EH (cell line): Measurements from ENCODE around the gene FICD.
A peak's percentile ranks its signal among the peaks of the same experiment; 100 is the strongest.
"Not testable (repeated sequence)": the region's sequence is repeated elsewhere in the genome, so short reads cannot be mapped to it uniquely, and the experiment has no call there.

Source experiments
- DNase-seq: peaks from one replicate; pipeline ENCODE4 v3.0.0-alpha.2; 2015; ENCODE audit warnings: low read depth

Gene FICD

DNA sequence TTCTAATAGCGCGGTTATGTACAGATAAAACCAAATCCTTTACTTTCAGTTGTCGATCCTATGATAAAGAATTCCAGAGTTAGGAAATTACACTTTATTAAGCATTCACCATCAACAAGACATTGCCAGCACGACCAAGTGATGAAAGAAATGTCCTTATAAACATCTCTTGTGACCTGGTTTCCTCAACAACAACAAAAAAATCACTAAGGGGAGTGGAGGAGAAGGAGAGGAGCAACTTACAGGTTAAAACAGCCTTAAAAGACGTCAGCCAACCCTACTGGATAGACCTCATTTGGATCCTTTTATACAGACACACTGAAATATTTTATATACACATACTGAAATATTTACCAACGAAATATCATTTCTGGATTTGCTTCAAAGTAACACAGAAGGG is 23.1 kb downstream of the FICD start:
- no peak for DNase-seq

GRCh38 chr12:108538616-108539195 is 23.6 kb downstream of the FICD start:
- DNase-seq, result no peak

DNA sequence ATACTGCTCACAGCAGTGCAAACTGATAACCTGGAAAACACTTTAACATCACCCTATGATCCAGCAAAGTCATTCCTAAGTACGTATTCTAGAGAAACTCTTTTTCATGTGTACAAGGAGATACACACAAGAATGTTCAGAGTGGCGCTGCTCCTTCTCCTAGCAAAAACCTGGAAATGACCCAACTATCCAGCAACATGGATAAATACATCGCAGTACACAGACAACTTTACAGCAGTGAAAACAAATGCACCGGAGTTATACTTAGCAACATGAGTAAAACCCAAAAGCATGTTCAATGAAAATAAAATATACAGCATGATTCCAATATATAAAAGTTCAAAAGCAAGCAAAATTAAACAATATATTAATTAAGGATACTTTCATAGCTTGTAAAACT is 27.2 kb downstream of the FICD start:
- DNase-seq, result peak; percentile 60

DNA sequence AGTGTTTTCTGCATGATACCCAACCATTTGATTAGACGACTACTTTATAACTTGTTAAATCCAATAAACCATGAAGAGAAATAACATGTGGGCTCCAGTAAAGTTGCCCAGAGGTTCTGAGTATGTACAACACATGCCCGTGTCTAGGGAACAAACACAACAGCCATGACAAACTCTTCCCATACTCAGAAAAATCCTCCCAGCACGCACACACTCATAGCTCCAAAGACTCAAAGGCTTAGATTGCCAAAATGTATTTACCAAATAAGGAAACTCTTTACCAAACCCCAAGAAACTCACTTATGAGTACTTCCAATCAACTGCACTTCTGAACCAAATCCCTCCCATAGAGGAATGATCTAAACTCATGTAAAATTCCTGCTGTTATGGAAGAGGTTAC is 28.6 kb downstream of the FICD start:
- peak; percentile 66 for DNase-seq

DNA sequence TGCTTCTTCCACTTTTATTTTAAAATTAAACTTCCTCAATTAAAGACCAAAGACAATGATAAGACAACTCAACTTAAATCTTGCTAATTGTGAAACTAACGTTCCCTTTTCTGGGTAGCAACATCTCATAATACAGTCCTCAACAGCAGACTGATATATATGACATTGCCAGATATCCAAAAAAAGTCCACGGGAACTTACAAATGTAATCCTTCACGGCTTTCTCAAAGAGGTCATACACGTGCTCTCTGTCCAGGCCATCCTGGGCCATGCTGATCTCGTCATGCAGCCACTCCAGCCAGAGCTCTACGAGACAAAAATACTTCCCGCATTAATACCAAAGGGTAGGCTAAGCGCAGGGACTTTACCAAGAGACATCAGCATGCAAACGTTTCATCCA is 32.6 kb downstream of the FICD start:
- no peak for DNase-seq

- no peak for DNase-seq
These were observed 34.0 kb downstream of the FICD start for GRCh38 chr12:108548954-108549521.

- peak; percentile 80 for DNase-seq
These were observed 36.5 kb downstream of the FICD start for GRCh38 chr12:108551535-108551934.

DNA sequence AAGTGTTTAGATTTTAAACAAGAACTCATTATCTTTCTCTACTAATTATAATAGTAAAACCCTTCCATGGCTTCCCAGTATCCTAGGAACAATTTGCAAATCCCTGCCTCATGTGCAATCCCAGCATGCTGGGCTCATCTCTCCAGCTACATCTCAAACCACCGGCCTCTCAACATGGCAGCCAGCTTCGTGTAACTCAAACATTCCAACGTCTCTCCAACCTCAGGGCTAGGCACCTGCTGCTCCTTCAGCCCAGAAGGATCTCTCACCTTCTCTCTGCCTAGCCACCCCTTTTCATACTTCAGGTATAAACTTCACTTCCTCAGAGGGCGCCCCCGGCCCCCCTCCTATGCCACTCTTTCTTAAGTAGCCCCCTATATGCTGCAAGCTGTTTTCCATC is 38.7 kb downstream of the FICD start:
- DNase-seq, result no peak

GRCh38 chr12:108555383-108555782 is 40.3 kb downstream of the FICD start:
- DNase-seq, result not testable (repeated sequence)

GRCh38 chr12:108559007-108559655 is 44.1 kb downstream of the FICD start:
- no peak for DNase-seq

DNA sequence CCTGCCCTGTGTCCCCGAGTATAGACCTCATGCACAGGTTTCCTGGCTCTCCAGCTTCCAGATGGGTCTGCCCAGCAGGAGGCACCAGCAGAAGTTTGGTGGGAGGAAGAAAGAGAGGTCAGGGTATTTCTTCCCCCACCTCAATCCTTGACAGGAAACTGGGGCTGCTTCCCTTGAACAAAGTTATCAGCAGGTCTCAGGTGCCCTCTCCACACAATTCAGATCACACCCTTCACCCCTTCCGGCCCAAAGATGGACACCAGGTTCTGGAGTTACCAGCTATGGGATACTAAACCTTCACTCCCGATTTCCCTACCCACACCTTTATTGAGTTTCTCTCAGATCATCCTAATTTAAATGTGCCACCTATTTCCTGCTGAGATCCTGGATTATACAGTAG is 44.7 kb downstream of the FICD start:
- no peak for DNase-seq

DNA sequence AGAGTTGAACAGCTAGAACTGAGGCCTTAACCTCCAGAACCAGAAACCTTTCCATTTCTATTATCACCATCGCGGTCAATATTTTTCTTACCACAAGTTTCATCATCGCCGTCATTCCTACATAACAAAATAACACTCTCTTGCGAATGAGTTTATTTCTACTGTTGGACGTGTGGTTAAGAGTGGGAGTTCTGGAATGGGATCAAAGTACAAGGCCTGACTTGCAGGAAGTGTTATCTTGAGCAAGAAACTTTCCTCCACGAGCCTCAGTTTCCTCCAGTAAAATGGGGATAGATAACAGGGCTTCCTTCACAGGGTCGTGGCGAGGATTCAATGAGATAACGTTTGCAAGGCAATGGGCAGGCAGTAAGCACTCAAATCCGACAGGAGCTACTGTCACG is 45.2 kb downstream of the FICD start:
- no peak for DNase-seq

DNA sequence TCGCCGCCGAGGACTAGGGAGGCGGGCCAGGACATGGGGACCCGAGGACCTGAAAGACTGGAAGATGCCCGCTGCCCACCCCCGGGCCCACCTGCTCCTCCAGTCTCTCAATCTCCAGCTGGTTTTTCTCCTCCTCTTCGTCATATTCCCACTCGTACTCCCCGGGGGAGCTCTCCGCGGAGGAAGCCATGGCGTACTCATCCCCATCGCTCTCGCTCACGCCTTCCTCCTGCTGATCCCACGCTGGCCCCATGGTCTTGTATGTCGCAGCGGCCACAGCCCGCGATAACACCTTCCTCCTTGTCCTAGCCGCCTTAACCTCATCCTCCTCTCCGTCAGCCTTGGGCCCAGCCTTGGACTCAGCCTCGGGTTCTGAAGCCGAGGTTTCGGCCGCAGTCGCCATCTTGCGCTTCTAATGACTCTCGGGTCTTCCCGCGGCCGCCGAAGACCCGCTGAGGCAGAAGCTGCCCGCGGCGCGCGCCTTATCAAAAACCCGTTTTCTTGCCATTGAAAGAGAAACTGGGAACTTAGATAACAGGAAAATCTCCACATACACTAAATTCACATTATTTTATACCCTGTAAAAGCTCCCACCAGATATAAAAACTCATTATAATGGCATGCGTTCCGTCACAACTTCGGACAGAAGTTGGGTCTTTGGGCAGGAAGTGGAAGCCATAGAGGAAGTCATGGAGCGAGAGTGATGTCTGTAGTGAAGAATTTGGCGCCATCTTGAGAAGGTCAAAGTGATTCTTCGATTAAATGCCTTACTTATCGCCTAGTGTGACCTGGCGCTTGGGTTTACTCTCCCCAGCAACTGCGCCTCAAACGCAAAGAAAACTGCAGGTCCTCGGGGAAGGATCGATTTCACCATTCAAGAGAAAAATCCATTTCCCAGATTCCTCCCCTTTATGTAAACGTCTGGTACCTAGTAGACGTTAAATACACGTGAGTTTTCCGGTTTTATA is 46.0 kb downstream of the FICD start, which contains the start of gene SART3:
Gene SART3, minus strand, starts transcription at position 422 of the 968 bp plus-strand sequence. Its CDS starts 19 bp downstream, at position 403.
- peak; percentile 89 for DNase-seq

- DNase-seq, result no peak
These were observed 46.8 kb downstream of the FICD start for GRCh38 chr12:108561852-108562347.

DNA sequence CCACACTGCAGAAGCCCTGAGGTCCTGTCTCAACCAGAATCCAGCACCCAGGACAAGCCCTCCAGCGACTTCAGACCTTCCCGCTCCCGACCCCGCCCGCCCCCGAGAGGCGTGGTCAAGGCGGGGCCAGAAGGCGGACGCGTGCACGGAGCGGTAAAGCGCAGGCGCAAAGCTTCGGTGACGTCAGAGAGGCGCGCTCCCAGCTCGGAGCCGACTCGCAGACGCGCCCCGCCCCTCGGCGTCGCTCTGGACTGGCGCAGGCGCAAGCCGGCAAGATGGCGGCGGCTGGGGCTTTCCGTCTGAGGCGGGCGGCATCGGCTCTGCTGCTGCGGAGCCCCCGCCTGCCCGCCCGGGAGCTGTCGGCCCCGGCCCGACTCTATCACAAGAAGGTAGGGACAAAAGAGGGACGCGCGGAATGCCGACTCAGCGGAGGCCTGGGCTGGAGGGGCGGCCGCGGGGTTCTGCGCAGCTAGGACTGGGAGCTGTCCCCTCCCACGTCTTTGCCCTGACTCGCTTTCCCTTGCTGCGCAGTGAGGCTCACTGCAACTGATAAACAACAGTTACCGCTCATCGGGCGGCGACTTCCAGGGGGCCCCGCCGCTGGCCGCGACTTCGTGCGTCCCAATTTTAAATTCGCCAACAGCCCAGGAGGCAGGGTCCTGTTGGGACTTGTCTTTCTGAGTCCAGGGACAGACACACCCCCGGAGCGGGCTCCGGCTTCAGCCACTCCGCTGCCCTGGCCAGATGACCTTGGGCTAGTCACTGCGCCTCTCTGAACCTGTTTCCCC is 47.5 kb downstream of the FICD start, which contains the start of gene ISCU:
Gene ISCU, plus strand, starts transcription at position 249 of the 788 bp plus-strand sequence. Its CDS starts 27 bp downstream, at position 276.
- DNase-seq, result peak; percentile 96

DNA sequence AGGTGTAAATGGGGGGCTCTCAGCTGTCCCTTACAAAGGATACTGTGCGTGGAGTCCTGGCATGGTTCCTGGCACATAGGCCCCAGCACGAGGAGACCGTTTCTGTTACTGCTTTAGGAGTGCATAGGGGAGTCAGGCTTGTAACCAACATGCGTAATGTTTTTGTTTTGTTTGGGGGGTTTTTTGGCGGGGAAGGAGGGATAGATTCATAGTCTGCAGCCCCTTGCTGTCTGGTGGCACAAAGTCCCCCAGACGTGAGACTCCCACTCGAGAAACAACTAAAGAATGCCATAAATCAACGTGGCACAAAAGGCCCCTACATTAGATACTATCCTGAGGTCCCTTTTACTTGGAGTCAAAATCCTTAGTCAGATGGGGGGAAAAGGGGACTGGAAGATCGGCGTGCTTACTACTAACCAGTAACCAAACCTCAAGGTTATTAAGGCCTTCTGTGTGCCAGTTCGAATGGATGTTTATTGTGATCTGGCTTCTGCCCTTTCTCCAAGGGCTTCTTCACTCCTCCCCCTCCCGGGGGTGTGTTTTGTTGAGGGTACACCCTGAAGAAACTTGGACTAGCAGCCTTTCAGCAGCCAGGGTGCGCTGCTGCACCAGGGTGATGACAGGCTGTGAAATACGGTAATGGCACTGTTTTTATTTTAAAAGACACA is 48.2 kb downstream of the FICD start:
- peak; percentile 90 for DNase-seq

- no peak for DNase-seq
These were observed 48.7 kb downstream of the FICD start for GRCh38 chr12:108563804-108564151.

- DNase-seq, result no peak
These were observed 49.6 kb downstream of the FICD start for GRCh38 chr12:108564724-108565123.

DNA sequence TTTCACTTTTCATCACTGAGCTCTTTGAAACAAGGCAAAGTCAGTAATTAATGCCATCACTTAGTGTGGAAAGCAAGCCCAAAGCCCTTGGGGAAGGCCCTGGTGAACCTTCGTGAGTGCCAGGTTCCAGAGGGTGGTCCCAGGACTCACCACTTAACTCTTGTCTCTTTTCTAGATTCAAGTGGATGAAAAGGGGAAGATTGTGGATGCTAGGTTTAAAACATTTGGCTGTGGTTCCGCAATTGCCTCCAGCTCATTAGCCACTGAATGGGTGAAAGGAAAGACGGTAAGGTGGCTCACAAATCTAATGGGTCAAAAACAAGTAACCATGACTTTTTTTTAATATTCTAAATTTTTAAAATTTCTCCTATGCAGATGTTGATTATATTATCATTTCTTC is 50.1 kb downstream of the FICD start:
- no peak for DNase-seq

DNA sequence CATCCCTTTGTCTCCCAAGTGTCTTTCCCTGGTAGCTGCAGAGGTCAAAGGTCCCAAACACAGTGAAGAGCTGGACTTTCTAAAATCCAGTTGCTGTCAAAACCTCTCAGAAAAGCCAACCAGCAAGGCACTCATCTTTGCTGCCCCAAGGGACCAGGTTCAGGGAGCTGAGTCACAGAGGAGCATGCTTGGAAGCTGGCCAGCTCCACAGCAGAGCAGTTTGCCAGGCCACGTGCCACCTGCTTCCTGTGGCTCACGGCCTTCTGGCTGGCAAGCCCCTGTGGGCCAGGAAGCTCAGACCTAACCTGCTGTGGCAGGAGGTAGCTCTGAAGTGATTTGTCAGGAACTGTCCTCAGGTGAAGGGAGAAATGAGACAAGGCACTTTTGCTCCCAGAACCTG is 50.9 kb downstream of the FICD start:
- peak; percentile 81 for DNase-seq

DNA sequence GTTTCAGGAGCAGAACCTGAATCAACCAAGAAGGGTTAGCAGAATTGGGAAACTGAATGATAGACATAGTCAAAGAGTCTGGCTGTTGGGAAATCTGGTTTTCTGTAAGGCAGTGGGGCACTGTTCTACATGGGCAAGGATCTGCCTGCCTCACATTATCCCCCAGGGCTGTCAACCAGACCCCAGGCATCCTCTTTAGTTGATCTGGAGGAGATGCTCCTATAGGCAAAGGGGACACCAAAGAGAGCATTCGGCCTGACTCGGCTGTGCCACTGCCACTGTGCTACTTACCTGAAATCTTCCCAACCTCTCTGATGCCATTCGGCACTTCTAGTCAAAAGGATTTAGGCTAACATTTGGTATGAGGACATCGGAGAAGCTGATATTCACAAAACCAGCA is 51.4 kb downstream of the FICD start:
- no peak for DNase-seq
